HCT116 (cell line): ENCODE measurements around the gene SCOC.

ENCODE experiments used
- CBX3 ChIP-seq: IDR thresholded peaks from 2 replicates; pipeline ENCODE4 v1.6.1; 2012; ENCODE audit warnings: low read depth
- EZH2 ChIP-seq: fragments of 200-600 bp; sonication (generic); IDR thresholded peaks from 2 replicates; pipeline ENCODE4 v1.6.1; 2017; ENCODE audit warnings: antibody characterized with exemption, mixed run types
- RAD21 ChIP-seq: IDR thresholded peaks from 2 replicates; pipeline ENCODE4 v1.6.1; 2012; ENCODE audit warnings: low read depth, mild to moderate bottlenecking
- REST ChIP-seq: IDR thresholded peaks from 2 replicates; pipeline ENCODE4 v1.6.1; 2012; ENCODE audit warnings: low read depth
- YY1 ChIP-seq: IDR thresholded peaks from 2 replicates; pipeline ENCODE4 v1.6.1; 2011; ENCODE audit warnings: low read length, low read depth, moderate library complexity, mild to moderate bottlenecking; ENCODE audit not compliant: insufficient replicate concordance; ENCODE audit errors: extremely low read depth
- TF ChIP-seq, protein P1 (sequence below): IDR thresholded peaks from 2 replicates; pipeline ENCODE4 v1.6.1; 2012
- TF ChIP-seq, protein P2 (sequence below), 3 experiments: fragments of 200-600 bp in 1 of 3; sonication (generic) in 1 of 3; IDR thresholded peaks in 2 of 3; conservative IDR thresholded peaks in 1 of 3; 2 replicates each; pipeline ENCODE4 v1.5.1; 2012 to 2017; ENCODE audit warnings: low read depth in 2 of 3, low read length in 2 of 3, antibody characterized with exemption in 1 of 3, borderline replicate concordance in 1 of 3, control low read depth in 1 of 3, mild to moderate bottlenecking in 1 of 3, mixed read lengths in 1 of 3, mixed run types in 1 of 3, moderate library complexity in 1 of 3; ENCODE audit not compliant: insufficient read depth in 1 of 3

DNA sequence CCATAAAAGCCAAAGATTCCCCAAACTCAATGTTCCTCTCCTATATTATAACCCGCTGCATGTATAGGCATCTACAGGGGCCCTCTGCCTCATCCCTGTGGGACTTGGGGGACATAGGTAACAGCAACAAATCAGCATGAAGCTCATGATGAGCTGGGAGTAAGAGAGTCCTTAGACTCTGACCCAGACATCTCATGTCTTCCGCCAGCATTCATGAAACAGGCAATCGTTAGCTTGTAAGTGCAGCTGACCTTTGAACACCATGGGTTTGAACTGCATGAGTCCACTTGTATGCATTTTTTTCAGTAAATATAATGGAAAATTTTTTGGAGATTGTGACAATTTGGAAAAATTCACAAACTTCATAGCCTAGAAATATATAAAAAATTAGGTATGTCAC lies 10.4 kb upstream of the SCOC start:
- TF ChIP-seq, protein P1, sequence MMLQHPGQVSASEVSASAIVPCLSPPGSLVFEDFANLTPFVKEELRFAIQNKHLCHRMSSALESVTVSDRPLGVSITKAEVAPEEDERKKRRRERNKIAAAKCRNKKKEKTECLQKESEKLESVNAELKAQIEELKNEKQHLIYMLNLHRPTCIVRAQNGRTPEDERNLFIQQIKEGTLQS: no peak
- TF ChIP-seq RAD21: no peak
- no peak for TF ChIP-seq EZH2
- TF ChIP-seq, protein P2, sequence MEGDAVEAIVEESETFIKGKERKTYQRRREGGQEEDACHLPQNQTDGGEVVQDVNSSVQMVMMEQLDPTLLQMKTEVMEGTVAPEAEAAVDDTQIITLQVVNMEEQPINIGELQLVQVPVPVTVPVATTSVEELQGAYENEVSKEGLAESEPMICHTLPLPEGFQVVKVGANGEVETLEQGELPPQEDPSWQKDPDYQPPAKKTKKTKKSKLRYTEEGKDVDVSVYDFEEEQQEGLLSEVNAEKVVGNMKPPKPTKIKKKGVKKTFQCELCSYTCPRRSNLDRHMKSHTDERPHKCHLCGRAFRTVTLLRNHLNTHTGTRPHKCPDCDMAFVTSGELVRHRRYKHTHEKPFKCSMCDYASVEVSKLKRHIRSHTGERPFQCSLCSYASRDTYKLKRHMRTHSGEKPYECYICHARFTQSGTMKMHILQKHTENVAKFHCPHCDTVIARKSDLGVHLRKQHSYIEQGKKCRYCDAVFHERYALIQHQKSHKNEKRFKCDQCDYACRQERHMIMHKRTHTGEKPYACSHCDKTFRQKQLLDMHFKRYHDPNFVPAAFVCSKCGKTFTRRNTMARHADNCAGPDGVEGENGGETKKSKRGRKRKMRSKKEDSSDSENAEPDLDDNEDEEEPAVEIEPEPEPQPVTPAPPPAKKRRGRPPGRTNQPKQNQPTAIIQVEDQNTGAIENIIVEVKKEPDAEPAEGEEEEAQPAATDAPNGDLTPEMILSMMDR (IDR thresholded peaks at IDR 0.05 in 2 of 3, conservative IDR thresholded peaks at IDR 0.05 in 1 of 3; ENCODE audit: borderline replicate concordance in 1 of 3, insufficient read depth in 1 of 3, low read depth in 2 of 3, low read length in 2 of 3): no peak
- TF ChIP-seq CBX3: no peak
- TF ChIP-seq REST: no peak
- TF ChIP-seq YY1: no peak
